ENCODE measurements around the gene ARHGEF12. TPM values are rescaled to one million over a fixed set of nuclear protein-coding genes. Genes with fewer than 3 reads are reported as not detected.
"Not testable (repeated sequence)": the region's sequence is repeated elsewhere in the genome, so short reads cannot be mapped to it uniquely, and the experiment has no call there.

Gene ARHGEF12
- polyA plus RNA-seq, 3 donors = 13.9 to 27.7 (median 20.7) TPM

DNA sequence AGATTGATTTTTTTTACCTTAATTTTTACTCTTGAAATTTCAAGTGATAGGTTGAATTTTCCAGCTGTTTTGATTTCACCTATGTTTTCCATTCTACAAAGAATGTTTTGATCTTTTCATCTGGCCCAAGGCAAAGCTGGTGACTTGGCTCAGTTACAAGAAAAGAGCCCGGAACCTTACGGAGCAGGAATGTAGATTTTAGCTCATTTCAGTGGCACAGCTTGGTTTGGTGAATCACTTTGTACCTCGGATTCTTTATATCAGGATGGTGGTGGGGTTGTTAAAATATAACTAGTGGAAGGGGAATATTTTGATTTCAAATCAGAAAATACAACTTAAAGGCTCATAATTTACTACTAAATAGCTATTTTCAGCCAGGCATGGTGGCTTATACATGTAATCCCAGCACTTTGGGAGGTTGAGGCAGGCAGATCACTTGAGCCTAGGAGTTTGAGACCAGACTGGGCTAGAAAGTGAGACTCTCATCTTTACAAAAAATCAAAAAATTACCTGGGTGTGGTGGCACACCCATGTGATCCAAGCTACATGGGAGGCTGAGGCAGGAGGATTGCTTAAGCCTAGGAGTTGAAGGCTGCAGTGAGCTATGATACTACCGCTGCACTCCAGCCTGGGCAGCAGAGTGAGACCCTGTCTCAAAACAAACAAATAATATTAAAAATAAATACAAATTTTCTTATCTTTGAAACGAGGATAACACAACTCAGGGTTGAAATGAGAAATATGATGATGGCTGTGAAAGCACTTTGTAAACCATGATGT lies 166.0 kb downstream of the ARHGEF12 start:
- 47 to 73% (median 72%) methylated on average over 5 of the region's 5 CpGs for WGBS, 3 donors
- no peak overlapping the region for H3K27ac ChIP-seq (ENCODE audit: low read depth, low read length)

DNA sequence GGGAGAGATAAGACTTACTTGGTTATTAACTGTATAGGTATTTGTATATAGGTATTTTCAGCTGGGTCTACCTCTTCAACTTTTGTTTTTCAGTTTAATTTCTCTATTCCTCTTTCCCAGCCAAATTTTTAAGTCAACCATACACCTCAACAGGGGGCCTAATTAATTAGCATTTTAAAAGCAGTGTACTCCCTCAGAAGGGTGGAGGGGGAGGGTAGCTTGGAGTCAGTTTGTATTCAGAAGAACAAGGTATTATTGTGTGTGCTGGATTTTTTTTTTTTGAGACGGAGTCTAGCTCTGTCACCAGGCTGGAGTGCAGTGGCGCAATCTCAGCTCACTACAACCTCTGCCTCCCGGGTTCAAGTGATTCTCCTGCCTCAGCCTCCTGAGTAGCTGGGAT lies 167.3 kb downstream of the ARHGEF12 start:
- H3K27ac ChIP-seq (ENCODE audit: low read depth, low read length) = not testable (repeated sequence)
- 49 to 71% (median 65%) methylated on average over 3 of the region's 3 CpGs for WGBS, 3 donors

DNA sequence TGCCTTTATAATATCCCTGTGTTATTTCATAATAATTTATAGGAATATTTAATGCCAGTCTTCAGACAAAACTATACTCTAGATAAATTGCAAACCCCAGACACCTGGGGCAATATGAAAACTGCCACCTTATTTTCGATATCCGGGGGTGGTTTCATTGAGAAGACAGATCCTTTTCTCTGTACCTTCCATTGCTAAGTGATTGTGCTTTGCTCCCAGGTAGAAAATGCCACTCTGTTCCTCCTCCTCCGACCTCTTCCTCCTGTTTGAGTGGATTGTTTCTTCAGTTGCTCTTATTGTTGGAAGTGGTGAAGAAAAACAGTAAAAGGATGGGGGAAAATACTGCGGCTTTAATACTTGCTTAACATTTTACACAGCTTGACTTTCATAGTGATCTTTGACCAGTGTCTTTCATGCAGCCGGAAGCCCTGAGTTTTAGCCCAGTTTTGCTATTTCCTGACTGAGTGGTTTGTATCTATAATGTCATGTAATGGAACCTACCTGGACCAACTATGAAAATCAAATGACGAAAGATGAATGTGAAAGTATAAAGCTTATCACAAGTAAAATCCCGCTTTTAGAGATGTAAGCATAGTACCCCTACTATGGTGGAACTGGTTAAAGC lies 169.7 kb downstream of the ARHGEF12 start:
- 79 to 87% (median 85%) methylated on average over 7 of the region's 7 CpGs for WGBS, 3 donors
- H3K27ac ChIP-seq (ENCODE audit: low read depth, low read length) = no peak overlapping the region

DNA sequence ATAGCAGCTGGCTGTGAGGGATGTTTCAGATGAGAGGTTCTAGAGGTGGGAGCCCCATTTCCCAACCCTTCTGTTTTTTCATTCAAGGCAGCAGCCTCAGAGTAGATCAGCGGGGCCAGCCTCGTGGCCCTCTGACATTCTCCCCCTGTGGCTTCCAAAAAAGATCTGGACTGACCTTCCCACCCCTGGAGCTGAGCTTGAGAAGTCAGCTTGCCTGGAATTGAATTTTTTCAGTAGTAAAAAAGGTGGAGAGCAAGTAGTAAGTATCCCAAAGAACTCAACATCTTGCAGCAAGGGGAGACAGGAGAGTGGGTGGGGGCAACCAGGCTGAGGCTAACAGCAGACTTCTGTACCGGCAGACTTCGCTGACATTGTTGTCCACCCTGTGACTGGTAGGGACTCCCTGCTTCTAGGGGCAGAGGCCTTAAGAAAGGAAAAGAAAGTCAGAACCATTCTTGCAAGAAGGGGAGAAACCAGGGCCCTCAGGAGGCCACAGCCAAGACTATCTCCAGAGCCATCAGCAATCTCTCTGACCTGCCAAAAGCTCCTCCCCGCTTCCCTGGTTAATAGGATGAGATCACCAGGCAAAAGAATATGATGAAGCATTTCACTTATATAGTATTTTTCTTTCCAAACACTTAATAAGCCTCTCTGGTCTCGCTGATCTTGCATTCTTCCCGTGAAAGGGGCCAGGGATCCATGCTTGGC lies 173.3 kb downstream of the ARHGEF12 start:
- no peak overlapping the region for H3K27ac ChIP-seq (ENCODE audit: low read depth, low read length)
- WGBS, 3 donors = 64 to 76% (median 75%) methylated on average over 7 of the region's 7 CpGs

DNA sequence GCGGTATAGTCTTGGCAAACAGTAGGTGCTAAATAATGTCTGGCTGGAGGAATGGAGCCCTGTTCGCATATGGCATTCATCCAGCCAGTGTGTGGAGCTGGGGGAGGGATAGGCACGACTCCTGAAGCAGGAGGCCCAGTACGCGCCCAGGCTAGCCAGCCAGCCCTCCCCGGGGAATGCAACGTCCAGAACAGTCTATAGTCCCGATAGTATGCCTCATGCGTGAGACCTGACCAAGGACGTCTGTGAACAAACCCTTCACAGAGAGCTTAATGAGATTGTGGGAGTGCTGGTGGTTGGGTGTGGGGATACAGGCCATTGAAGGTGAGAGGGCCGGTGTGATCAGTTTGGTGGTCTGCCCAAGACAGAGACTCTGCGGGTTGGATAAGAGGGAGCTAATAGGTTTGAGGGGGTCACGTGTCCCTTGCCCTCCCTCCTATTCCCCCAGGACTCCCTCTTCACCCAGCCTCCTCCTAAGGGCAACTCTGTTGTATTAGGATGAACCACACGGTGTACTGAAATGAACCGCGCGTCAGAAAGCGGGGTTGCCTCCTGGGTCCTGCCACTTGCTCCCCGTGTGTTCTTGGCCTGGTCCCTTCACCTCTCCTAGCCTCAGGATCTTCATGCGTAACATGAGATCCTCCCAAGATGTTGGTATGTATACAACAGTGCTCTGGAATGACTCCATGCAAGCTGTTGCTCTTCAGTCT lies 174.3 kb downstream of the ARHGEF12 start:
- H3K27ac ChIP-seq (ENCODE audit: low read depth, low read length) = no peak overlapping the region
- 51 to 69% (median 62%) methylated on average over 19 to 20 of the region's 20 CpGs for WGBS, 3 donors

DNA sequence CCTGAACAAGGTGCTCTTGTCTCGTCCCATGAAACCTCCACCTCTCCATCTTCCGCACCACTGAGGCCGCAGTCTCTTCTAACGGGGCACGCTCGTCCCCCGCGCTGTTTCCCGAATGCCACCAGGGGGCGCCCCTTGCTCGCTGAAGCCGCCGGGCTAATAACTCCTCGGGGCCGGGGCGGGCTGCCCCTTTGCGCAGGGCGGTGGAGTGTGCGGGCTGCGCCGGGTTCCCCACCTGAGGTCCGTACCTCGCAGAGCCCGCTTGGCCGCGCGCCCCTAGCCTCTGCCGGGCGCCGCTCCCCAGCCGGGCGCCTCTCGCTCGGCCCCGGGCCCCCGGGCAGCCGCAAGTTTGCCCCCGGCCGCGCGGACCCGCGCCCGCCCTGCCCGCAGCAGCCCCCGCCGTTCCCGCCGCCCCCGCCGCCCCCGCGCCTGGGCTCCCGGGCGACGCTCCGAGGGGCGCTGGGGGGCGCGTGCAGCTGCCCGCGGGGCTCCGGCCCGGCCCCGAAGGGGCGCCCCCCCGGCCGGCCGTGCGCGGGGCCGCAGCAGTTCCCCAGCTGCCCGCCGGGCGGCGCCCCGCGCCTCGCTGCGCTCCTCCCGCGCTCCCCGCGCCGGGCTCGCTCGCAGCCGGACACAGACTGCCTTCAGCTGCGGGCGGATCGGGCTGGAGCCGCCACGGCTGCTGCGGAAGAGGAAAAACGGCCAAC lies 175.1 kb downstream of the ARHGEF12 start, which contains the start of gene GRIK4:
GRIK4 (plus strand) TSS at position 633 of the 704 bp plus-strand sequence. CDS start 148,571 bp downstream, outside the sequence.
- WGBS, 3 donors = 0 to 1% (median 1%) methylated on average over 21 to 94 of the region's 95 CpGs
- H3K27ac ChIP-seq (ENCODE audit: low read depth, low read length) = no peak within 1 kb of the TSS

DNA sequence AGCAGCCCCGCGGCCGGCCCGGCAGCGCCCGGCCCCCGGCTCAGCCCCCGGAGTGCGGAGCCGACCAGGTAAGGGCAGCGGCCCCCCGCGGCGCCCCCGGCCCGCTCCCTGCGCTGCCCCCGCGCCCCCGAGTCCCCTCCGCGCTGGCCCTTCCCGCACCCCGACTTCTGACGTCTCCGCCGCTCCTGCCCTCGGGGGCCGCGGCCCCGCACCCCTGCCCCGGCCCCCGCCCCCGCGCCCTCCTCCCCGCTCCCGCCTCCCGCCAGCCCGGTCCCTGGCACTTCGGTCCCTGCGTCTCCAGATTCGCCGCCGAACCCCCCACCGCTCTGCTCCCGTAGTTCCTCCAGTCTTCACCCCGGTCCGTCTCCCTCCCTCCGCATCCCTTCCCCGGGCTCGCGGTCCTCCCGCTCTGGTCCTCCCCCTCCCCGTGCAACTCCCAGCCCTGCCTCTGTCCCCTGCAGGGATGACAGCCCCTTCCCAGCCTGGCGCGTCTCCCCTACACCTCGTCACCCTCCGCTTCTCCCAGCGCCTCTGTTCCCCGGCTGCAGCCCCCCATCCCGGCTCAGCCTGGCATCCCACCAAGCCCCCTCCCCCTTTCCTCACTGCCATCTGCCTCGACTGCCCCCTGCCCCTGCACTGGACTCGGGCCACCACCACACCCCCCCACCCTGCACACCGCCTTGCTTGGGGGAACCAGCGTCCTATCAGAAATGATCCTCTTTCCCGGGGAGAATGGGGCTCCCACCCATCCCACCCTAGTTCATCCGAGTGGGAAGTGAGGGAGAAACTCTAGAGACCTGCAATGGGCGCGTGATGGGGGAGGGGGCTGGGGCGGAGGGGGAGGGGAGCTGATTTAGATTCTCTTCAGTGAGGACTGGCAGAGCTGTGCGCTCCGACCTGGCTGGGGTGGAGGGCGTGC lies 175.9 kb downstream of the ARHGEF12 start:
- WGBS, 3 donors = 12 to 14% (median 12%) methylated on average over 29 to 64 of the region's 73 CpGs
- H3K27ac ChIP-seq (ENCODE audit: low read depth, low read length) = no peak overlapping the region

DNA sequence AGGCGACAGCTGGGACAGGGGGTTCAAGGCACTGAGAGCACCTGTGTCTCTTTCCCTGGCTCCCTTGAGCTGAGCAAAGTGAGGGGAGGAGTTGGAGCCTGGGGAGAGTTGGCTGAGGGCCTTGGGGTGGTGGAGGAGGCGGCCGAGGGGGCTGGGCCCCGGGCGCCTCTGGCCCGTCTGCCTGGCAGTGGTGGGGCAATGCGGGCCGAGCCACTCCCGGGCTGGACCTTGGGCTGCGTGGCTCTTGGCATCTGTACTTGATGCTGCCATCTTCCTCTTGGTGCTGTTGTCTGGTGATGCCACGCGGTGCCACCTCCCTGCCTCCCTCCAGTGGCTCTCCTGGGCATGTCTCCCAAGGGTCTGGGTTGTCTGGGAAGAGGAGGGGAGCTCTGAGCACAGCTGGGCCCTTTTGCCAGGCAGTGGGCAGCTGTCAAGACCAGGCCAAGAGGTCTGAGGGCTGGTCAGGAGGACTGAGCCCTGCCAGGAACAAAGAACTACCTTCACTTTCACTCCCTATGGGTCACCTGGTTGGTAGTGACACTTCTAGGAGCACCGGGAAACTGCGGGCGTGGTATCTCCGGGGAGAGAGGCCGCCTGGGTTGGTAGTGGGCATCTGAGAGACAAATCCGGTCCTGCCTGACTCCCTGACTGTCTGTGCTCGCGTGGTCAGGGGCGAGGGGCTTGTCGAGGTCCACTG lies 176.7 kb downstream of the ARHGEF12 start:
- 59 to 80% (median 77%) methylated on average over 19 to 22 of the region's 22 CpGs for WGBS, 3 donors
- H3K27ac ChIP-seq (ENCODE audit: low read depth, low read length) = no peak overlapping the region

DNA sequence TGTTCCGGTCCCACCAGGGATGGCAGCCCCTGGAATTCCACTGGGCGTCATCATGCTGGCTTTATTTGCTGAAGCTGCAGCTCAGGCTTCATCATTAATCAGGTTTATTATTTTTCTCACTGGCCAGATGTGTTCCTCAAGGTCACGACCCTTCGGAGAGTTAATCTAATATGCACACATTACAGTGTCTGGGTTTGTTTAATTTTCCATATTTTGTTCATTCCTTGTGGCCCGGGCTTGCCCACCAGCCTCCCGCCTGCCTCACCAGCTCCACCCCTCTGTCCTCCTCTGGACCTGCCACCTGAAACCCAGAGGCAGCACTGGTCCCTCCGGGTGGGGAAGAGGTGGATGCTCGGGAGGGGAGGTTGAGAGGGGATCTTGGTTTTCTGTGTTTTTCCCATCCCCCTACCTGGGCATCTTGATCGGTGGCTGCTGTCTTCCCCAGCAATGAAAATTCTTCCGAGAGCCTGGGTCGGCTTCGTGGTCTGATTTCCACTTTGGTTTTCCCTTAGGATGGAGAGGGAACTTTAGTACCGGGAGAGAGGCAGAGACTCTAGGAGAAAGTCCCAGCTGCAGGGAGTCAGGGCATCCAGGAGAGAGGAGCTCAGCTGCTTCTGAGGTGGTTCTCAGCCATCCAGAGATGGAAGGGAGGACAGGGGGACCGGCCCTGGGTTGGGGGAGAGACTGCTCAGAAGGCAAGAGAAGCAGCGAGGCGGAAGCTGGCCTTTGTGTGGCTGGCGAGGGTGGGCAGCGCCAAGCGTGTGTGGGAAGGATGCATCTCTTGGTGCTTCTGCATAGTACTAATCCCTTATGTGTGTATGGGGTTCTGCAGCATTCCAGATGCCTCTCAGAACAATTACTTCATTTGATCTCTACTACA lies 177.5 kb downstream of the ARHGEF12 start:
- WGBS, 3 donors = 56 to 82% (median 78%) methylated on average over 19 of the region's 19 CpGs
- no peak overlapping the region for H3K27ac ChIP-seq (ENCODE audit: low read depth, low read length)

DNA sequence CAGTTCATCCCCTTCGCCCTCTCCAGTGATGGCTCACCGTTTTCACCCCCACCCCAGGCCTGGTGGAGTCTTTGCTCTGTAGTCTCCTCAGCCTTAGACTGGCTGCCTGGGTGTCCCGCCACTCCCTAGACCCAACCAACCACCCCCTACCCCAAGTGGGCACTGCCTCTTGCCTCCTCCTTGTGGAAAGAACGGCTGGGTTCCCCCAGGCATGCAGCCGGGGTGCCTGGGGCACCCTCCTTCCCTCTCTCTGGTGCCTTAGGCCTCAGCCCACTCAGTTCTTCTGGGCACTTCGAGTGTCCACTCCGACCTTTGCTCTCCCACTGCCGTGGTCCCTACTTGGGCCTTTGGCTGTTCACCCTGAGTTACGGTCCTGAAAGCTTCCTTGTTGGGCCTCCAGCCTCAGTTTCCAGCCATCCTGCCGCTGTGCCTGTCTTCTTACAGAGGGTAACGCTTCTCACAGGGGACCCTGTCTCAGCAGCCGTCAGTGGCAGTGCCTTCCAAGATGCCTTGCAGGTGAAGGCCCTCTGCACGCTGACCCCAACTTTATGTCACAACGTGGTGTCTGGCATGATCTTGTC lies 178.4 kb downstream of the ARHGEF12 start:
- H3K27ac ChIP-seq (ENCODE audit: low read depth, low read length) = no peak overlapping the region
- 83 to 92% (median 89%) methylated on average over 14 of the region's 14 CpGs for WGBS, 3 donors

DNA sequence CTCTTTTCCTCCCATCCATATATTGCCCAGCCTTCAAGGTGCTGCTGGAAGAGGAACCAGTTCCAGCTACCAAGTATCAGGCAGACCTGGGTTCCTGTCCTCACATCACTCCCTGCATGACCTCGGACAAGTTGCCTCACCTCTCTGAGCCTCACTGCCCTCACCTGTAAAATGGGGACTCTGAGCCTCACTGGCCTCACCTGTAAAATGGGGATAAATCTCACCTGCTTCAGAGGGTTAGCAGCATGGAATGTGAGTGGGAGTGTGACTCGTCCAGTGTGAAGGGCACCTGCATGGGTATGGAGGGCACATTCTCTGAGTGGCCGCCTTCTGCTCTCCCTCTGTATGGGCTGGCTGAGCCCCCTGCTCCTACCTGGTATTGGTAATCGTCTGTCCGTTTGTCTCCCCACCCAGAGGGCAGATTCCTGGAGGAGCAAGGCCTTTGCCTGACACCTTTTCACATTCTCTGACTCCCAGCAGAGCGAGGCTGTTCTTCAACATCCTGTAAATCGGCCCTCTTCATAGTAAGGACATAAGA lies 179.0 kb downstream of the ARHGEF12 start:
- no peak overlapping the region for H3K27ac ChIP-seq (ENCODE audit: low read depth, low read length)
- 74 to 84% (median 83%) methylated on average over 7 of the region's 7 CpGs for WGBS, 3 donors

DNA sequence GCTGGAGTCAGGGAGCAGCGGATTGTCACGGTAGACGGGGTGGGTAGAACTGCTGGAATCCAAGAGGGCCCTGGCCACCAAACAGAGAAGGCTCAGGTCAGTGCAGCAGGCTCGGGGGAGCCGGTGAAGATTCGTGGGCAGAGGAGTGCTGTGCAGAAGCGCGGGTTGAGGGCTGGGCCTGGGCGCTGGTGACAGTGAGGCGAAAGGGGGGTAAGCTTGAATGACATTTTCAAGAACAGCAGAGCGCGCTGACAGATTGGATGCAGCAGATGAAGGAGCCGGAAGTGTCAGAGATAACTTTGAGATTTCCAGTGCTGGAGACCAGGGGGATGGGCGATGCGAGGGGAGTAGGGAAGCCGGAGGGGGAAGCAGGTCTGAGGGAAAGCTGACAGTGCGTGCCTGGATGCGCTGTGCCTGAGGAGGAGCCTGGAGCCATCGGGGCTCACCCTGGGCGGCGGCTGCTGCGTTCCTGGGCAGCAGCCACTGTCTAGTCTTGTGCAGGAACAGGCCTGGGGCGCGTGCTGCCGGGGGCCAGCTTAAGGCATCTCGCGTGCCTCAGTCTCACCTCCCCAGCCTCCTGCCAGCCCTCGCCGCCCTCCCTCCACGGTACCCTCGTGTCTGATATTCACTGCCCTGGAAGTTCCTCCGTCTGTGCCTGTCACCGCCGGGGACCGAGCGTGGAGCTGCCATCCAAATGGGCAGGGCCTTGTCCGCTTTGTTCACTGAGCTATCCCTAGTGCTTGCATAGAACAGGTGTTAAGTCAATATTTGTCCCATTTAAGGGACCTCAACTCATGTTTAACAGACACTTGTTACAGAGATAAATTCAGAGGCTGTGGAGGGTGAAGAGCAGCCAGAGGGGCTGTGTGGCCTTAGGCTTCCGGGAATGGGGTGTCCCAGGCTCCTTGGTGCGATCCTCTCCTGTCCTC lies 180.5 kb downstream of the ARHGEF12 start:
- no peak overlapping the region for H3K27ac ChIP-seq (ENCODE audit: low read depth, low read length)
- WGBS, 3 donors = 23 to 52% (median 50%) methylated on average over 38 to 39 of the region's 39 CpGs

DNA sequence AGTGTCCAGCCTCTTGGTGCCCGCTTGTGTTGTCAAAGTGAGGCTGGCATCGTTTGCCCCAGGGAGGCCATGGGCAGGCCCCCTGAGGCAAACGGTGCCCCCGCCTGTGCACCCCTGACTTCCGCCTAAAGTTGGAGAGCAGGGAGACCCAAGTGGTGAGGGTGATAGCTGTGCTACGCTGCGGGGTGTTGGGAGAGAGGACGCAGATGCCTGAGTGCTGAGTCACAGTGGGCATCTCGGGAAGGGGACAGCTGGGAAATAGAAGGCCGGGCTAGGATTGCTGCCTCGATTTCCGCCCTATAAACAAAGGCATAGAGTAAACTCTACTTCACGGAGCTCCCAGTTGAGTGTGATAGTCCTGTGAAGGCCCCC lies 181.2 kb downstream of the ARHGEF12 start:
- no peak overlapping the region for H3K27ac ChIP-seq (ENCODE audit: low read depth, low read length)
- WGBS, 3 donors = 29 to 73% (median 62%) methylated on average over 13 of the region's 13 CpGs

DNA sequence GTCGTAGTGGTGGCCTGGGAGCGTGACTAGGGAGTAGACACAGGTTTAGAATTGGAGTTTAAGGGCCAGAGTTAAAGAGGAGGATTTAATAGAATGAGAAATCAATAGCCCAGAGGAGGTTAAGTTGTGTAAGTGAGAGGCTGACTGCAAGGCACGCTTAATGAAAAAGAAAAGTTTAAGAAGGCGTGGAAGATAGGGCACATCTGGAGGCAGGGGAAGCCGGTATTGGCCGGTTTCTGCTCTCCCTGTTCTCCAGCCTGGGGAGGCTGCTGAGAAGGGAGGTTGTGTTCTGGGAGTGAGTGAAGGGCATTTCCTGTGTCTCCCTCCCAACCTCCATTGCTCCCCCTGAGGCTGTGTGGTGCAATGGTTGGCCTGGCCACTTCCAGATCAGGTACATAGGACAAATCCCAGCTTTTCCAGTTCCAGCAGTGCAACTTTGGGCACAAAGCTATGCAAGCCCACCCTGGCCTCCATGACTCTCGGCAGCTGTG lies 181.6 kb downstream of the ARHGEF12 start:
- H3K27ac ChIP-seq (ENCODE audit: low read depth, low read length) = no peak overlapping the region
- 63 to 87% (median 84%) methylated on average over 7 of the region's 7 CpGs for WGBS, 3 donors

Data from adipose tissue (tissue), 3 donors.